HG02642 (cell line): Measurements from ENCODE around the gene IFTAP.
A peak's percentile ranks its signal among the peaks of the same experiment; 100 is the strongest.
"Not testable (repeated sequence)": the region's sequence is repeated elsewhere in the genome, so short reads cannot be mapped to it uniquely, and the experiment has no call there.

ENCODE experiments used
- ATAC-seq: cut with Tn5 transposase; IDR thresholded peaks from one replicate; pipeline ENCODE4 v1.9.1; 2021; ENCODE audit warnings: mild to moderate bottlenecking; ENCODE audit not compliant: unreplicated experiment, poor library complexity

IFTAP gene

GRCh38 chr11:36628765-36629244 is 34.5 kb downstream of the IFTAP start:
- no peak for ATAC-seq

GRCh38 chr11:36631774-36632173 is 37.5 kb downstream of the IFTAP start:
- no peak for ATAC-seq

- no peak for ATAC-seq
These were observed 41.0 kb downstream of the IFTAP start for GRCh38 chr11:36635066-36635862.

GRCh38 chr11:36638556-36638955 is 44.3 kb downstream of the IFTAP start:
- no peak for ATAC-seq

- ATAC-seq: no peak
These were observed 63.4 kb downstream of the IFTAP start for GRCh38 chr11:36657610-36658267.

- not testable (repeated sequence) for ATAC-seq
These were observed 67.1 kb downstream of the IFTAP start for GRCh38 chr11:36661359-36661758.

GRCh38 chr11:36672815-36673450 is 78.6 kb downstream of the IFTAP start:
- no peak for ATAC-seq

- not testable (repeated sequence) for ATAC-seq
These were observed 85.2 kb downstream of the IFTAP start for GRCh38 chr11:36679547-36679946.

- ATAC-seq: no peak
These were observed 89.5 kb downstream of the IFTAP start for GRCh38 chr11:36683818-36684217.

- peak; percentile 61 for ATAC-seq
These were observed 90.8 kb downstream of the IFTAP start for GRCh38 chr11:36684840-36685801.

- no peak for ATAC-seq
These were observed 93.8 kb downstream of the IFTAP start for GRCh38 chr11:36688132-36688531.

- ATAC-seq: no peak
These were observed 94.4 kb downstream of the IFTAP start for GRCh38 chr11:36688571-36689291.

GRCh38 chr11:36689442-36689841 is 95.1 kb downstream of the IFTAP start:
- ATAC-seq: no peak

- ATAC-seq: no peak
These were observed 98.4 kb downstream of the IFTAP start for GRCh38 chr11:36692704-36693103.

GRCh38 chr11:36693139-36693843 is 99.0 kb downstream of the IFTAP start:
- no peak for ATAC-seq

GRCh38 chr11:36695111-36695510 is 100.8 kb downstream of the IFTAP start:
- ATAC-seq: no peak

- no peak for ATAC-seq
These were observed 101.3 kb downstream of the IFTAP start for GRCh38 chr11:36695571-36695970.

- ATAC-seq: no peak
These were observed 102.2 kb downstream of the IFTAP start for GRCh38 chr11:36696550-36696949.

GRCh38 chr11:36699271-36699670 is 105.0 kb downstream of the IFTAP start:
- ATAC-seq: no peak
